Measurements from ENCODE around the gene C1QL1. TPM values are rescaled to one million over a fixed set of nuclear protein-coding genes. Genes with fewer than 3 reads are reported as not detected.

The C1QL1 gene
- total and polyA plus RNA-seq, 9 of the 15 experiments (the other 6 are each of a cell fraction or from before 2014, with no cell fraction given), result 0.07 to 0.12 (median 0.09) TPM; not detected in 6

GRCh38 chr17:44912763-44913544 is 55.1 kb downstream of the C1QL1 start:
- peaks cover 11 to 32% of the 10 kb centered on the region in 2 experiments; a peak in 4 of 5 replicates for H3K4me1 ChIP-seq (replicated peaks in 1 of 2; ENCODE audit: control insufficient read depth in 2 of 2, insufficient read depth in 2 of 2, low read length in 2 of 2)
- H3K4me3 ChIP-seq, result no peak overlapping the region
- H3K79me2 ChIP-seq (ENCODE audit: control insufficient read depth, insufficient read depth, low read length), result no peaks in the 10 kb centered on the region
- TF ChIP-seq ZFP36 (IDR thresholded peaks at IDR 0.05; ENCODE audit: low read depth, low read length, partially characterized antibody) (peak; percentile 56), KDM1A (IDR thresholded peaks at IDR 0.05) (peak in 1 of 2 experiments; percentile 17; a peak in 1 of 4 replicates), BRD9 (IDR thresholded peaks at IDR 0.05; ENCODE audit: low read depth, partially characterized antibody) (peak; percentile 48), BCOR (IDR thresholded peaks at IDR 0.05) (peak; percentile 62), SRSF1 (IDR thresholded peaks at IDR 0.05; ENCODE audit: low read depth, low read length) (no peak), ZNF696 (CRISPR knock-in tag; conservative IDR thresholded peaks at IDR 0.05) (no peak)
- no peaks in the 10 kb centered on the region for H3K9me1 ChIP-seq (ENCODE audit: control insufficient read depth, insufficient read depth, low read length)
- H3K9ac ChIP-seq (ENCODE audit: insufficient read depth in 1 of 2, low read depth in 2 of 2, low read length in 2 of 2), result peak overlapping the region in 1 of 2 experiments; percentile 71; a peak in 2 of 4 replicates
- BruUV-seq (replicated peaks), result no TSS peak
- no peaks in the 10 kb centered on the region for H3K9me3 ChIP-seq (replicated peaks; ENCODE audit: control insufficient read depth, insufficient read depth, low read depth, low read length)
- 47% methylated on average over 14 of the region's 14 CpGs for WGBS (ENCODE audit: insufficient coverage, low coverage, missing lambda C conversion rate)
- FAIRE-seq (no peak), ATAC-seq (no peak), DNase-seq (ENCODE audit: extremely low read depth in 1 of 4, low spot score in 3 of 4) (no peak)
- H4K20me1 ChIP-seq (replicated peaks; ENCODE audit: control insufficient read depth, insufficient read depth, low read length), result no peaks in the 10 kb centered on the region
- H3K27ac ChIP-seq (ENCODE audit: extremely low read depth, low read depth, low read length), result no peak overlapping the region
- peak overlapping the region; percentile 68 for H2AFZ ChIP-seq (ENCODE audit: low read depth, low read length)
- intact Hi-C loops (cut with micrococcal nuclease) (no loop called here), in situ Hi-C loops (cut with MboI) (no loop called here)
- CTCF ChIA-PET (ENCODE audit: low intra/inter-chr PET ratio), result no interaction called here
- no peak overlapping the region for H3K4me2 ChIP-seq (ENCODE audit: insufficient read depth, low read length)
- H3K36me3 ChIP-seq (ENCODE audit: control insufficient read depth, insufficient read depth, low read length), result no peaks in the 10 kb centered on the region
- H3K27me3 ChIP-seq (ENCODE audit: control insufficient read depth in 2 of 2, insufficient read depth in 2 of 2, low read length in 2 of 2), result peaks cover 0 to 11% of the 10 kb centered on the region in 2 experiments; a peak in 1 of 5 replicates
- POLR2A ChIA-PET, result interaction anchor here (0.5 to 4.8 kb wide), 5 partner anchors 8 to 275 kb away, joined by 3 to 28 read pairs (median 4); partner anchors contain the start of gene EFTUD2

Data from K562 (cell line).